T-cell (primary cell): ENCODE results near the gene AP1M2. TPM values are rescaled to one million over a fixed set of nuclear protein-coding genes. Genes with fewer than 3 reads are reported as not detected.

Experiments used
- ATAC-seq, 4 experiments: fragments of 200-7000 bp in 3 of 4; fragments of 150-1000 bp in 1 of 4; cut with Tn5 transposase; replicated peaks in 1 of 4; 1 replicate in 3 of 4; 2 replicates in 1 of 4; pipeline ENCODE4 v1.10.0; 2021; ENCODE audit warnings: moderate library complexity in 3 of 4, mild to moderate bottlenecking in 2 of 4, moderate number of reproducible peaks in 1 of 4
- CTCF ChIA-PET, 2 donors: fragments of 300-600 bp; sonication (Branson Sonifier 250); formaldehyde crosslinking; loops; one replicate each; lab custom pipeline; 2022; ENCODE audit warnings: antibody characterized with exemption in 2 of 2; lab: Charles Lee
- POLR2A ChIA-PET, 2 donors: fragments of 300-600 bp; sonication (Branson Sonifier 250); formaldehyde crosslinking; loops; one replicate each; lab custom pipeline; 2022; ENCODE audit warnings: antibody characterized with exemption in 2 of 2; lab: Charles Lee
- DNase-seq, 35 experiments: peaks; one replicate each; pipeline versions ENCODE4 v3.0.0 to v3.0.0-alpha.2; 2013 to 2023
- H3K27ac ChIP-seq: one replicate; pipeline ENCODE4 v1.5.1; 2013; ENCODE audit warnings: low read length
- H3K27me3 ChIP-seq, 2 experiments: replicated peaks in 1 of 2; 1 replicate in 1 of 2; 2 replicates in 1 of 2; pipeline versions ENCODE4 v1.6.1 to v1.7.0; 2013; ENCODE audit warnings: low read length in 1 of 2, mixed read lengths in 1 of 2; ENCODE audit not compliant: control insufficient read depth in 2 of 2, insufficient read depth in 2 of 2; ENCODE audit errors: extremely low read depth in 1 of 2
- H3K36me3 ChIP-seq, 2 donors: 1 replicate in 1 of 2; 2 replicates in 1 of 2; pipeline versions ENCODE4 v1.6.1 to v1.7.0; 2013; ENCODE audit warnings: low read length in 1 of 2; ENCODE audit not compliant: control insufficient read depth in 2 of 2, insufficient read depth in 1 of 2; ENCODE audit errors: extremely low read depth in 1 of 2
- H3K4me1 ChIP-seq, 2 experiments: 1 replicate in 1 of 2; 2 replicates in 1 of 2; pipeline versions ENCODE4 v1.6.1 to v1.7.0; 2013; ENCODE audit warnings: low read length in 2 of 2, mixed read lengths in 1 of 2; ENCODE audit not compliant: insufficient read depth in 2 of 2, control insufficient read depth in 1 of 2; ENCODE audit errors: extremely low read depth in 1 of 2
- H3K4me3 ChIP-seq, 2 donors: 1 replicate in 1 of 2; 2 replicates in 1 of 2; pipeline versions ENCODE4 v1.5.1 to v1.7.0; 2013; ENCODE audit warnings: mild to moderate bottlenecking in 2 of 2, low read length in 1 of 2, moderate library complexity in 1 of 2; ENCODE audit not compliant: control insufficient read depth in 1 of 2; ENCODE audit errors: extremely low read depth in 1 of 2
- H3K9me3 ChIP-seq: 2 replicates; pipeline ENCODE4 v1.7.0; 2013
- H3K27ac Mint-ChIP-seq, 2 donors: one replicate each; pipeline ENCODE4 v1.8.0; 2020 to 2021; ENCODE audit warnings: mild to moderate bottlenecking in 2 of 2, mixed read lengths in 2 of 2
- H3K27me3 Mint-ChIP-seq, 2 donors: one replicate each; pipeline ENCODE4 v1.8.0; 2021 to 2022; ENCODE audit warnings: mixed read lengths in 2 of 2
- H3K36me3 Mint-ChIP-seq: one replicate; pipeline ENCODE4 v1.8.0; 2021; ENCODE audit warnings: mixed read lengths
- H3K4me1 Mint-ChIP-seq, 3 donors: one replicate each; pipeline ENCODE4 v1.8.0; 2020 to 2022; ENCODE audit warnings: mixed read lengths in 3 of 3, mild to moderate bottlenecking in 1 of 3
- H3K4me3 Mint-ChIP-seq, 3 donors: one replicate each; pipeline ENCODE4 v1.8.0; 2020 to 2022; ENCODE audit warnings: mild to moderate bottlenecking in 3 of 3, mixed read lengths in 3 of 3, moderate library complexity in 3 of 3
- H3K9me3 Mint-ChIP-seq, 3 donors: one replicate each; pipeline ENCODE4 v1.8.0; 2020 to 2022; ENCODE audit warnings: mixed read lengths in 3 of 3
- whole genome bisulfite sequencing: methylation state at CpG from one replicate; pipeline ENCODE4 v1.1.5; 2013; ENCODE audit warnings: missing lambda C conversion rate; ENCODE audit not compliant: insufficient coverage; 5-methylcytosine and 5-hydroxymethylcytosine counted together
- total RNA-seq, 35 experiments: library from RNA in 6 of 35; stranded (reverse) in 6 of 35; fragments of 120-200 nt in 1 of 35; gene quantifications; one replicate each; pipeline versions ENCODE4 v1.2.1 to v1.2.4 and lab custom pipeline; 2013 to 2026

The AP1M2 gene
- total RNA-seq, 5 donors from 2014 or later (not counting 1 experiment from before 2014, with no cell fraction given): 0.30 to 1.6 (median 1.1) TPM; not detected in 2

DNA sequence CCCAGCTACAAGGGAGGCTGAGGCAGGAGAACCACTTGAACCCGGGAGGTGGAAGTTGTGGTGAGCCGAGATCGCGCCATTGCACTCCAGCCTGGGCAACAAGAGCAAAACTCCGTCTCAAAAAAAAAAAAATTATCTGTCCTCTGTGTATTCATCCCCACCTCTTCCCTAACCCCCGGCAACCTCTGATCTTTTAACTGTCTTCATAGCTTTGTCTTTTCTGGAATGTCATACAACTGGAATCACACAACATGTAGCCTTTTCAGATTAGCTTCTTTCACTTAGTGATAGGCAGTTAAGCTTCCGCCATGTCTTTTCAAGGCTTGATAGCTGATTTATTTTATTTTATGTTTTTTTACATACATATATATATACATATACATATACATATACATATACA lies 61.5 kb downstream of the AP1M2 start:
- ATAC-seq (no peak), DNase-seq (no peak)
- Mint-ChIP-seq H3K4me1 (peaks cover 0 to 2% (median 0%) of the 10 kb centered on the region in 3 donors), H3K4me3 (no peak overlapping the region), H3K9me3 (no peaks in the 10 kb centered on the region), H3K27ac (no peak overlapping the region), H3K36me3 (no peaks in the 10 kb centered on the region), H3K27me3 (no peaks in the 10 kb centered on the region)
- H3K27ac ChIP-seq: no peak overlapping the region
- 94% methylated on average over 5 of the region's 7 CpGs for WGBS
- no peaks in the 10 kb centered on the region for H3K9me3 ChIP-seq
- ChIA-PET CTCF (interaction anchor here (0.6 kb wide), 2 partner anchors 35 to 36 kb away, joined by 4 to 9 read pairs; no protein-coding TSS in a partner anchor), POLR2A (no interaction called here)
- H3K4me1 ChIP-seq: peaks cover 0 to 39% of the 10 kb centered on the region in 2 experiments
- H3K4me3 ChIP-seq: no peak overlapping the region
- no peaks in the 10 kb centered on the region for H3K36me3 ChIP-seq
- peaks cover 0 to 9% of the 10 kb centered on the region in 2 experiments for H3K27me3 ChIP-seq

DNA sequence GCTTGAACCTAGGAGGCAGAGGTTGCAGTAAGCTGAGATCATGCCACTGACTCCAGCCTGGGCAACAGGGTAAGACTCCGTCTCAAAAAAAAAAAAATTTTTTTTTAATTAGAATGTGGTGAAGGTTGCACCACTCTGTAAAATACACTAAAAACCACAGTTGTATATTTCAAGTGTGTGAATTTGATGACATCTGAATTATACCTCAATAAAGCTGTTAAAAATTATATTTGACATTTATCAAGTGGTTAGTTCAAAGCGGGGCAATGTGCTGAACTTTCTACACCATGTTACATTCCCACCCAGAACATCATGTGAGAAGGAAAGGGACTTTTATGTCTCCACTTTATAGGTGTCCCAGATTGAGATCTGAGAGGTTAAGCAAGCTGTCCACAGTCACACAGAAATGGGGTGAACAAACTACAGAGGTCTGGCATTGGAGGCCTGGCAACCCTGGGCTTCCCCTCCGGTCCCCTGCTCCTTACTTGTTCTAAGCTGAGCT lies 63.9 kb downstream of the AP1M2 start:
- peak in 1 of 4 experiments; percentile 75 for ATAC-seq
- H3K36me3 Mint-ChIP-seq: no peaks in the 10 kb centered on the region
- Histone ChIP-seq H3K36me3 (no peaks in the 10 kb centered on the region), H3K9me3 (no peaks in the 10 kb centered on the region), H3K4me3 (no peak overlapping the region), H3K27me3 (peaks cover 0 to 30% of the 10 kb centered on the region in 2 experiments), H3K27ac (peak overlapping the region; percentile 75), H3K4me1 (peaks cover 2 to 64% of the 10 kb centered on the region in 2 experiments)
- H3K9me3 Mint-ChIP-seq: no peaks in the 10 kb centered on the region
- ChIA-PET POLR2A (no interaction called here), CTCF (interaction anchor here in 1 of 2 donors (0.6 to 0.7 kb wide), 3 partner anchors 15 to 109 kb away, joined by 3 to 4 read pairs (median 3); no protein-coding TSS in a partner anchor)
- no peak overlapping the region for H3K27ac Mint-ChIP-seq
- H3K27me3 Mint-ChIP-seq: peaks cover 10 to 18% of the 10 kb centered on the region in 2 donors
- H3K4me1 Mint-ChIP-seq: peaks cover 14 to 16% (median 15%) of the 10 kb centered on the region in 3 donors
- no CpG with 5 or more reads among the region's 3 CpGs for WGBS
- peak in 8 of 35 experiments; percentile 22 to 77 (median 38) for DNase-seq
- no peak overlapping the region for H3K4me3 Mint-ChIP-seq

Other genes with a start within 250 kb of the AP1M2 start
- gene ICAM3, start 247.7 kb downstream of the AP1M2 start, total RNA-seq: 100 to 1,000 TPM; 167 to 233 (median 183) TPM
- 100 to 1,000 TPM; 277 to 346 (median 323) TPM for gene TYK2, start 206.7 kb downstream of the AP1M2 start, total RNA-seq
- 100 to 1,000 TPM; 163 to 205 (median 190) TPM for gene CDC37, start 183.8 kb downstream of the AP1M2 start, total RNA-seq
- gene PDE4A, start 166.8 kb downstream of the AP1M2 start, total RNA-seq: 10 to 100 TPM in 1 of 5 donors, 1 to 10 TPM in 4; 2.2 to 13.3 (median 6.2) TPM
- gene KEAP1, start 84.0 kb downstream of the AP1M2 start, total RNA-seq: 10 to 100 TPM; 18.4 to 64.2 (median 56.0) TPM
- gene S1PR5, start 69.9 kb downstream of the AP1M2 start, total RNA-seq: 10 to 100 TPM in 1 of 5 donors, 1 to 10 TPM in 4; 1.9 to 25.0 (median 6.5) TPM
- 10 to 100 TPM; 55.7 to 63.0 (median 60.9) TPM for gene ATG4D, start 43.4 kb downstream of the AP1M2 start, total RNA-seq
- gene KRI1, start 21.3 kb downstream of the AP1M2 start, total RNA-seq: 10 to 100 TPM; 50.9 to 94.8 (median 79.1) TPM
- gene CDKN2D, start 18.3 kb downstream of the AP1M2 start, total RNA-seq: 10 to 100 TPM; 24.0 to 51.5 (median 32.5) TPM
- gene SLC44A2, start 38.2 kb upstream of the AP1M2 start, total RNA-seq: 100 to 1,000 TPM; 204 to 228 (median 218) TPM
- gene ILF3, start 67.0 kb upstream of the AP1M2 start, total RNA-seq: 100 to 1,000 TPM; 331 to 490 (median 370) TPM
- gene QTRT1, start 114.1 kb upstream of the AP1M2 start, total RNA-seq: 10 to 100 TPM; 47.7 to 68.1 (median 55.1) TPM
- 100 to 1,000 TPM; 272 to 329 (median 297) TPM for gene DNM2, start 130.8 kb upstream of the AP1M2 start, total RNA-seq
- gene TMED1, start 248.9 kb upstream of the AP1M2 start, total RNA-seq: 10 to 100 TPM in 2 of 5 donors, 1 to 10 TPM in 3; 6.1 to 11.4 (median 9.5) TPM